Lower leg skin (tissue), 3 donors: ENCODE results near the gene BRD9.

Experiments used
- POLR2A ChIP-seq, 2 donors: fragments of 450-650 bp; IDR thresholded peaks; one replicate each; pipeline ENCODE4 v1.6.1; 2016 to 2017; ENCODE audit warnings: antibody characterized with exemption in 2 of 2, mild to moderate bottlenecking in 1 of 2, moderate library complexity in 1 of 2
- TF ChIP-seq, protein P1 (sequence below), 3 donors: fragments of 450-650 bp; IDR thresholded peaks; one replicate each; pipeline ENCODE4 v1.5.1; 2016; ENCODE audit warnings: antibody characterized with exemption in 3 of 3, mild to moderate bottlenecking in 3 of 3, moderate library complexity in 2 of 3

DNA sequence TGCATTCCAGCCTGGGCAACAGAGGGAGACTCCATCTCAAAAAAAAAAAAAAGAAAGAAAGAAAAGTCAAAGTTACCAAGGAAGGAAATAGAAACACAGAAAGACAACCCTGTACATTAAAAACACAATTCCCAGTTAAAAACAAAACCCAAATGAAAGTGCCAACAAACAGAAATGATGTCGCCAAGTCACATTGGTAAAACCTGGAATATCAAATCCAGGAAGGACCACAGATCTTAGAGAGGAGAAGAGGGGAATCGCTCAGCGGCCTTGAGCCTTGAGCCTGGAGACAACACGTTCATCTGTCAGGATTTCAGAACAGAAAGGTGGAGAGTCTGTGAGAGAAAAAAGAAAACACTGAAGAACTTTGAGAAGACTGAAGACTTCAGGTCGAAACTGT lies 40.6 kb downstream of the BRD9 start:
- TF ChIP-seq, protein P1, sequence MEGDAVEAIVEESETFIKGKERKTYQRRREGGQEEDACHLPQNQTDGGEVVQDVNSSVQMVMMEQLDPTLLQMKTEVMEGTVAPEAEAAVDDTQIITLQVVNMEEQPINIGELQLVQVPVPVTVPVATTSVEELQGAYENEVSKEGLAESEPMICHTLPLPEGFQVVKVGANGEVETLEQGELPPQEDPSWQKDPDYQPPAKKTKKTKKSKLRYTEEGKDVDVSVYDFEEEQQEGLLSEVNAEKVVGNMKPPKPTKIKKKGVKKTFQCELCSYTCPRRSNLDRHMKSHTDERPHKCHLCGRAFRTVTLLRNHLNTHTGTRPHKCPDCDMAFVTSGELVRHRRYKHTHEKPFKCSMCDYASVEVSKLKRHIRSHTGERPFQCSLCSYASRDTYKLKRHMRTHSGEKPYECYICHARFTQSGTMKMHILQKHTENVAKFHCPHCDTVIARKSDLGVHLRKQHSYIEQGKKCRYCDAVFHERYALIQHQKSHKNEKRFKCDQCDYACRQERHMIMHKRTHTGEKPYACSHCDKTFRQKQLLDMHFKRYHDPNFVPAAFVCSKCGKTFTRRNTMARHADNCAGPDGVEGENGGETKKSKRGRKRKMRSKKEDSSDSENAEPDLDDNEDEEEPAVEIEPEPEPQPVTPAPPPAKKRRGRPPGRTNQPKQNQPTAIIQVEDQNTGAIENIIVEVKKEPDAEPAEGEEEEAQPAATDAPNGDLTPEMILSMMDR (IDR thresholded peaks at IDR 0.05) = no peak
- TF ChIP-seq POLR2A (IDR thresholded peaks at IDR 0.05) = no peak
